Measurements from ENCODE around the gene ITGA8.

ITGA8 gene

GRCh38 chr10:15745751-15746150, 26.0 kb upstream of the ITGA8 start:
- no peak overlapping the region for H3K27ac ChIP-seq (ENCODE audit: low read length)

GRCh38 chr10:15744217-15744865, 24.6 kb upstream of the ITGA8 start:
- Histone ChIP-seq H3K4me1 (ENCODE audit: control insufficient read depth, low read depth, low read length) (no peaks in the 10 kb centered on the region), H3K9ac (ENCODE audit: low read length) (no peak overlapping the region), H3K27ac (ENCODE audit: low read length) (no peak overlapping the region), H3K9me3 (ENCODE audit: control insufficient read depth, low read depth, low read length) (no peaks in the 10 kb centered on the region), H3K27me3 (ENCODE audit: control insufficient read depth, insufficient read depth, low read length) (no peaks in the 10 kb centered on the region), H3K36me3 (ENCODE audit: control insufficient read depth, low read depth, low read length) (no peaks in the 10 kb centered on the region), H3K4me3 (ENCODE audit: low read length) (no peak overlapping the region)

More at GRCh38 chr10:15745751-15746150, 26.0 kb upstream of the ITGA8 start:
- H3K27me3 ChIP-seq (ENCODE audit: control insufficient read depth, insufficient read depth, low read length): no peaks in the 10 kb centered on the region
- no peaks in the 10 kb centered on the region for H3K4me1 ChIP-seq (ENCODE audit: control insufficient read depth, low read depth, low read length)
- H3K9me3 ChIP-seq (ENCODE audit: control insufficient read depth, low read depth, low read length): no peaks in the 10 kb centered on the region
- no peak overlapping the region for H3K4me3 ChIP-seq (ENCODE audit: low read length)
- no peak overlapping the region for H3K9ac ChIP-seq (ENCODE audit: low read length)
- no peaks in the 10 kb centered on the region for H3K36me3 ChIP-seq (ENCODE audit: control insufficient read depth, low read depth, low read length)

GRCh38 chr10:15743443-15743842, 23.7 kb upstream of the ITGA8 start:
- Histone ChIP-seq H3K36me3 (ENCODE audit: control insufficient read depth, low read depth, low read length) (no peaks in the 10 kb centered on the region), H3K27ac (ENCODE audit: low read length) (no peak overlapping the region), H3K4me3 (ENCODE audit: low read length) (no peak overlapping the region), H3K9ac (ENCODE audit: low read length) (no peak overlapping the region), H3K9me3 (ENCODE audit: control insufficient read depth, low read depth, low read length) (no peaks in the 10 kb centered on the region), H3K4me1 (ENCODE audit: control insufficient read depth, low read depth, low read length) (no peaks in the 10 kb centered on the region), H3K27me3 (ENCODE audit: control insufficient read depth, insufficient read depth, low read length) (no peaks in the 10 kb centered on the region)

- H3K4me3 ChIP-seq (ENCODE audit: low read length): no peak overlapping the region
Observed at GRCh38 chr10:15742836-15743235, 23.1 kb upstream of the ITGA8 start.

GRCh38 chr10:15742102-15742501, 22.4 kb upstream of the ITGA8 start:
- H3K4me1 ChIP-seq (ENCODE audit: control insufficient read depth, low read depth, low read length): no peaks in the 10 kb centered on the region
- no peak overlapping the region for H3K27ac ChIP-seq (ENCODE audit: low read length)
- H3K9me3 ChIP-seq (ENCODE audit: control insufficient read depth, low read depth, low read length): no peaks in the 10 kb centered on the region
- H3K4me3 ChIP-seq (ENCODE audit: low read length): no peak overlapping the region
- no peaks in the 10 kb centered on the region for H3K36me3 ChIP-seq (ENCODE audit: control insufficient read depth, low read depth, low read length)
- no peak overlapping the region for H3K9ac ChIP-seq (ENCODE audit: low read length)
- no peaks in the 10 kb centered on the region for H3K27me3 ChIP-seq (ENCODE audit: control insufficient read depth, insufficient read depth, low read length)

More at GRCh38 chr10:15742836-15743235, 23.1 kb upstream of the ITGA8 start:
- no peaks in the 10 kb centered on the region for H3K27me3 ChIP-seq (ENCODE audit: control insufficient read depth, insufficient read depth, low read length)
- no peaks in the 10 kb centered on the region for H3K36me3 ChIP-seq (ENCODE audit: control insufficient read depth, low read depth, low read length)
- H3K9ac ChIP-seq (ENCODE audit: low read length): no peak overlapping the region
- no peaks in the 10 kb centered on the region for H3K4me1 ChIP-seq (ENCODE audit: control insufficient read depth, low read depth, low read length)
- no peaks in the 10 kb centered on the region for H3K9me3 ChIP-seq (ENCODE audit: control insufficient read depth, low read depth, low read length)
- H3K27ac ChIP-seq (ENCODE audit: low read length): no peak overlapping the region

GRCh38 chr10:15741581-15741980, 21.9 kb upstream of the ITGA8 start:
- no peak overlapping the region for H3K27ac ChIP-seq (ENCODE audit: low read length)
- H3K9ac ChIP-seq (ENCODE audit: low read length): no peak overlapping the region
- no peaks in the 10 kb centered on the region for H3K36me3 ChIP-seq (ENCODE audit: control insufficient read depth, low read depth, low read length)
- H3K4me3 ChIP-seq (ENCODE audit: low read length): no peak overlapping the region
- H3K27me3 ChIP-seq (ENCODE audit: control insufficient read depth, insufficient read depth, low read length): no peaks in the 10 kb centered on the region
- no peaks in the 10 kb centered on the region for H3K9me3 ChIP-seq (ENCODE audit: control insufficient read depth, low read depth, low read length)
- H3K4me1 ChIP-seq (ENCODE audit: control insufficient read depth, low read depth, low read length): no peaks in the 10 kb centered on the region

GRCh38 chr10:15740261-15740660, 20.5 kb upstream of the ITGA8 start:
- Histone ChIP-seq H3K27ac (ENCODE audit: low read length) (no peak overlapping the region), H3K4me3 (ENCODE audit: low read length) (no peak overlapping the region), H3K36me3 (ENCODE audit: control insufficient read depth, low read depth, low read length) (no peaks in the 10 kb centered on the region), H3K4me1 (ENCODE audit: control insufficient read depth, low read depth, low read length) (no peaks in the 10 kb centered on the region), H3K27me3 (ENCODE audit: control insufficient read depth, insufficient read depth, low read length) (no peaks in the 10 kb centered on the region), H3K9ac (ENCODE audit: low read length) (no peak overlapping the region), H3K9me3 (ENCODE audit: control insufficient read depth, low read depth, low read length) (no peaks in the 10 kb centered on the region)

GRCh38 chr10:15739254-15739970, 19.7 kb upstream of the ITGA8 start:
- H3K9ac ChIP-seq (ENCODE audit: low read length): no peak overlapping the region
- H3K27me3 ChIP-seq (ENCODE audit: control insufficient read depth, insufficient read depth, low read length): no peaks in the 10 kb centered on the region
- H3K4me3 ChIP-seq (ENCODE audit: low read length): no peak overlapping the region
- H3K27ac ChIP-seq (ENCODE audit: low read length): no peak overlapping the region
- H3K4me1 ChIP-seq (ENCODE audit: control insufficient read depth, low read depth, low read length): no peaks in the 10 kb centered on the region
- no peaks in the 10 kb centered on the region for H3K9me3 ChIP-seq (ENCODE audit: control insufficient read depth, low read depth, low read length)
- H3K36me3 ChIP-seq (ENCODE audit: control insufficient read depth, low read depth, low read length): no peaks in the 10 kb centered on the region

- H3K36me3 ChIP-seq (ENCODE audit: control insufficient read depth, low read depth, low read length): no peaks in the 10 kb centered on the region
- H3K9ac ChIP-seq (ENCODE audit: low read length): no peak overlapping the region
- H3K27me3 ChIP-seq (ENCODE audit: control insufficient read depth, insufficient read depth, low read length): no peaks in the 10 kb centered on the region
- no peak overlapping the region for H3K4me3 ChIP-seq (ENCODE audit: low read length)
- peaks cover 3% of the 10 kb centered on the region for H3K9me3 ChIP-seq (ENCODE audit: control insufficient read depth, low read depth, low read length)
- H3K4me1 ChIP-seq (ENCODE audit: control insufficient read depth, low read depth, low read length): no peaks in the 10 kb centered on the region
- no peak overlapping the region for H3K27ac ChIP-seq (ENCODE audit: low read length)
Observed at GRCh38 chr10:15738270-15738925, 18.7 kb upstream of the ITGA8 start.

- Histone ChIP-seq H3K36me3 (ENCODE audit: control insufficient read depth, low read depth, low read length) (no peaks in the 10 kb centered on the region), H3K27me3 (ENCODE audit: control insufficient read depth, insufficient read depth, low read length) (no peaks in the 10 kb centered on the region), H3K9me3 (ENCODE audit: control insufficient read depth, low read depth, low read length) (peaks cover 3% of the 10 kb centered on the region), H3K9ac (ENCODE audit: low read length) (no peak overlapping the region), H3K4me3 (ENCODE audit: low read length) (no peak overlapping the region), H3K4me1 (ENCODE audit: control insufficient read depth, low read depth, low read length) (no peaks in the 10 kb centered on the region), H3K27ac (ENCODE audit: low read length) (no peak overlapping the region)
Observed at GRCh38 chr10:15737656-15738055, 17.9 kb upstream of the ITGA8 start.

- no peaks in the 10 kb centered on the region for H3K27me3 ChIP-seq (ENCODE audit: control insufficient read depth, insufficient read depth, low read length)
- H3K36me3 ChIP-seq (ENCODE audit: control insufficient read depth, low read depth, low read length): no peaks in the 10 kb centered on the region
- H3K4me1 ChIP-seq (ENCODE audit: control insufficient read depth, low read depth, low read length): no peaks in the 10 kb centered on the region
- H3K9me3 ChIP-seq (ENCODE audit: control insufficient read depth, low read depth, low read length): peaks cover 6% of the 10 kb centered on the region
- H3K9ac ChIP-seq (ENCODE audit: low read length): no peak overlapping the region
- H3K4me3 ChIP-seq (ENCODE audit: low read length): no peak overlapping the region
- H3K27ac ChIP-seq (ENCODE audit: low read length): no peak overlapping the region
Observed at GRCh38 chr10:15735763-15736162, 16.0 kb upstream of the ITGA8 start.
